Neural crest cell (in vitro differentiated cells): ENCODE data around the gene CLVS2. TPM values are rescaled to one million over a fixed set of nuclear protein-coding genes. Genes with fewer than 3 reads are reported as not detected.

Experiments used
- DNase-seq: peaks from one replicate; pipeline ENCODE4 v3.0.0; 2021; ENCODE audit warnings: low read depth, mixed read lengths, low spot score
- H3K27ac Mint-ChIP-seq: one replicate; pipeline ENCODE4 v1.8.0; 2021; ENCODE audit warnings: mild to moderate bottlenecking, mixed read lengths; ENCODE audit not compliant: unreplicated experiment
- H3K27me3 Mint-ChIP-seq: 2 replicates; pipeline ENCODE4 v1.8.0; 2021; ENCODE audit warnings: low read depth, mild to moderate bottlenecking, mixed read lengths
- H3K36me3 Mint-ChIP-seq: 2 replicates; pipeline ENCODE4 v1.8.0; 2021; ENCODE audit warnings: low read depth, mild to moderate bottlenecking, mixed read lengths
- H3K4me1 Mint-ChIP-seq: 2 replicates; pipeline ENCODE4 v1.8.0; 2021; ENCODE audit warnings: mixed read lengths
- H3K4me3 Mint-ChIP-seq: one replicate; pipeline ENCODE4 v1.8.0; 2021; ENCODE audit warnings: mild to moderate bottlenecking, mixed read lengths
- H3K9me3 Mint-ChIP-seq: 2 replicates; pipeline ENCODE4 v1.8.0; 2021; ENCODE audit warnings: mixed read lengths
- total RNA-seq: library from RNA; stranded (reverse); gene quantifications from 2 replicates; pipeline ENCODE4 v1.2.1, GENCODE V29; 2021
- TF ChIP-seq, protein P1 (sequence below): fragments of 200-600 bp; sonication (generic); conservative IDR thresholded peaks from 2 replicates; pipeline ENCODE4 v1.5.0; 2021; ENCODE audit warnings: antibody characterized with exemption, mild to moderate bottlenecking

CLVS2 gene
- total RNA-seq, 1 donor from 2014 or later = 1.2 TPM

DNA sequence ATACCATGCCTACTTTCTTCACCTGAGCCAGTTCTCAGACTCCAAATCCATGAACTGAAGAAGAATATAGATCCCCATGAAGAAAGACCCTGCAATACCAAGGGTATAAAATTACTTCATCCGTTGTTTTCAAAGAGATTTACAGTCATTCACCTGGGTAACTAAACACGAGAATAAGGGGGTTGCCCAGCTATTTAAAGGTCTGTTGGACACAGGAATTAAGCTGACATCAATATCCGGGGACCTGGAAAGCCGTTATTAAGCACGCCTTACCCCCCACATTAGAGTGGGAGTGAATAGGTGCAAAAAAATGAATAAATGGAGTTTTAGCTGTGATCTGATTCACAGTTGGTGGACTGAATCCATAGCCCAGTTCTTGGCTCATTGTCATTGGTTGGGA, 28.9 kb downstream of the CLVS2 start:
- no peak for DNase-seq
- Mint-ChIP-seq H3K27me3 (peaks cover 75% of the 10 kb centered on the region), H3K4me1 (no peaks in the 10 kb centered on the region), H3K36me3 (no peaks in the 10 kb centered on the region), H3K4me3 (no peak overlapping the region), H3K27ac (no peak overlapping the region), H3K9me3 (no peaks in the 10 kb centered on the region)
- TF ChIP-seq, protein P1, sequence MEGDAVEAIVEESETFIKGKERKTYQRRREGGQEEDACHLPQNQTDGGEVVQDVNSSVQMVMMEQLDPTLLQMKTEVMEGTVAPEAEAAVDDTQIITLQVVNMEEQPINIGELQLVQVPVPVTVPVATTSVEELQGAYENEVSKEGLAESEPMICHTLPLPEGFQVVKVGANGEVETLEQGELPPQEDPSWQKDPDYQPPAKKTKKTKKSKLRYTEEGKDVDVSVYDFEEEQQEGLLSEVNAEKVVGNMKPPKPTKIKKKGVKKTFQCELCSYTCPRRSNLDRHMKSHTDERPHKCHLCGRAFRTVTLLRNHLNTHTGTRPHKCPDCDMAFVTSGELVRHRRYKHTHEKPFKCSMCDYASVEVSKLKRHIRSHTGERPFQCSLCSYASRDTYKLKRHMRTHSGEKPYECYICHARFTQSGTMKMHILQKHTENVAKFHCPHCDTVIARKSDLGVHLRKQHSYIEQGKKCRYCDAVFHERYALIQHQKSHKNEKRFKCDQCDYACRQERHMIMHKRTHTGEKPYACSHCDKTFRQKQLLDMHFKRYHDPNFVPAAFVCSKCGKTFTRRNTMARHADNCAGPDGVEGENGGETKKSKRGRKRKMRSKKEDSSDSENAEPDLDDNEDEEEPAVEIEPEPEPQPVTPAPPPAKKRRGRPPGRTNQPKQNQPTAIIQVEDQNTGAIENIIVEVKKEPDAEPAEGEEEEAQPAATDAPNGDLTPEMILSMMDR = no peak

DNA sequence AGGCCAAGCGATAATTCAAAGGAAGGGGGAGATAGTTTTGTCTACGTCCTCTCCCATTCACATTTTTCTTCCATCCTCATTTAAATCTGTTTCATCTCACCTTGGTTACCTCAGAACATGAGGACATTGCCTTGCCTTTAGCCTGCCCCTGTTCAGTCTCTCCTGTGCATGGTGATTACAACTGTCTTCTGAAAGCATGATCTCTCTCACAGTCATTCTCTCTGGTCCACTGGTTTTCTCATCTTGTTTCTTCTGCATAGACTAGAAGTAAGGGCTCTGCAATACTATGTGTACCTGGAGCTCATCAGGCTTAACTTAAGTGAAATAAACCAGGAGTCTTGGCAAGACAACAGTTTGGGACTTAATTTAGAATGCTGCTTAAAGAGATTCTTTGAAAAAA, 31.4 kb downstream of the CLVS2 start:
- H3K27me3 Mint-ChIP-seq = peaks cover 86% of the 10 kb centered on the region

DNA sequence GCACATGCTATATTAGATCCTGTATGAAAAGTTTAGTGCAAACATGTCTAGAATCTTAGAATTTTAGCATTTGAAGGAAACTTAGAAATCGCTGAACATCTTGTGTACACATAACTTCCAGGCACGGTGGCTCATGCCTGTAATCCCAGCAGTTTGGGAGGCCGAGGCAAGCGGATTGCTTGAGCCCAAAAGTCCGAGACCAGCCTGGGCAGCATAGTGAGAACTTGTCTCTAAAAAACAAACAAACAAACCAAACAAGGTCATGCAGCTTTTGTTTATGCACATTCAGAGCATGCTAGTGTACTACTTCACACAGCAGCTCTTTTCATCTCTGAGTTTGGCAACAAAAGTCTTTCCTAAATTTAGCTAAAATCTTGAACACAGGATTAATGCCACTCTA, 32.2 kb downstream of the CLVS2 start:
- H3K27me3 Mint-ChIP-seq = peaks cover 84% of the 10 kb centered on the region
- TF ChIP-seq, protein P1 = no peak
- no peak overlapping the region for H3K27ac Mint-ChIP-seq
- H3K36me3 Mint-ChIP-seq = no peaks in the 10 kb centered on the region
- no peaks in the 10 kb centered on the region for H3K4me1 Mint-ChIP-seq
- no peaks in the 10 kb centered on the region for H3K9me3 Mint-ChIP-seq
- no peak for DNase-seq
- H3K4me3 Mint-ChIP-seq = no peak overlapping the region

More for the DNA sequence above, 31.4 kb downstream of the CLVS2 start:
- Mint-ChIP-seq H3K4me1 (no peaks in the 10 kb centered on the region), H3K27ac (no peak overlapping the region), H3K4me3 (no peak overlapping the region), H3K9me3 (no peaks in the 10 kb centered on the region), H3K36me3 (no peaks in the 10 kb centered on the region)
- DNase-seq = no peak
- TF ChIP-seq, protein P1 = no peak

DNA sequence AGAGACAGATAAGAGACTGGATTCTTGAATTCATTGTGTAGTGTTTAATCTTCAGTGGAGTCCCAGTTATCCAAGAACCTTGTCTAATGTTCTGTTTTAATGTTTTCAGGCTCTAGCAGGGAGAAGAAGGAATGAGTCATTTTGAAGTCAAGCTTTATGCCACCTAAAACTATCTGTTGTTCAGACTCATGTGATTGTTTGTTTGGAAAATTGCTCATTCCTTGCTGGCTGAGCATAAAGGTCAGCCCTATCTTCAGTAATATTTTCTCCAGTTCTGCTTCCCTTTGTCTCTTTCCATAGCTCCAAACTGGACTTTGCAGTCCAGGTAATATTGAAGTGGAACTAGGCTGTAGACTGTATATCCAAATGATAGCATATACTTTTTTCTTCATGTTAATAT, 34.2 kb downstream of the CLVS2 start:
- no peak for DNase-seq
- H3K9me3 Mint-ChIP-seq = no peaks in the 10 kb centered on the region
- no peaks in the 10 kb centered on the region for H3K4me1 Mint-ChIP-seq
- no peak overlapping the region for H3K27ac Mint-ChIP-seq
- TF ChIP-seq, protein P1 = no peak
- no peak overlapping the region for H3K4me3 Mint-ChIP-seq
- H3K27me3 Mint-ChIP-seq = peaks cover 84% of the 10 kb centered on the region
- no peaks in the 10 kb centered on the region for H3K36me3 Mint-ChIP-seq

DNA sequence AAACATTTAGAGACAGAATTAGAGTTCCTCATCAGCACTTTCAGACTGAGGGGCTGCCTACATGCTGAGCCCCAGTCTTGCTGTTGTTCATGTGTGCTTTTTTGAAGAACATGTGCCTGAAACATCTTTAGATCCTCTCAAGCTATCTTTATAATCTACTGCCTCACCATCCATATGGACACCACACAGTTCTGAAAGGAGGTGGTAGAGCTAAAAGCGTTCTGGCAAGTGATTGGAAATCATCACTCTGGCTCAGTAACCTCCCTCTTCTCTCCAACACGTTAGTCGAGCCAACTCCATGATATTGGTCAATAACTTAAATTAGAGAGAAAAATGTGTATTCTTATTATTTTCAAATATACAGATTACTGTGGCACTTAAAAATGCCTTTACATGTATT, 40.6 kb downstream of the CLVS2 start:
- Mint-ChIP-seq H3K36me3 (no peaks in the 10 kb centered on the region), H3K27me3 (peaks cover 51% of the 10 kb centered on the region)

More for the DNA sequence above, 40.6 kb downstream of the CLVS2 start:
- Mint-ChIP-seq H3K27ac (no peak overlapping the region), H3K4me3 (no peak overlapping the region), H3K4me1 (no peaks in the 10 kb centered on the region), H3K9me3 (no peaks in the 10 kb centered on the region)
- TF ChIP-seq, protein P1 = no peak
- DNase-seq = no peak
